HepG2 (cell line): Measurements from ENCODE around the gene MED9. TPM values are rescaled to one million over a fixed set of nuclear protein-coding genes. Genes with fewer than 3 reads are reported as not detected.

Experiments
- CREB3 ChIP-seq: sonication (generic); formaldehyde crosslinking; IDR thresholded peaks from 2 replicates; pipeline ENCODE4 v1.5.0; 2020; ENCODE audit warnings: missing genetic modification reagents
- GATAD1 ChIP-seq: IDR thresholded peaks from 2 replicates; pipeline ENCODE4 v1.6.1; 2016; ENCODE audit warnings: missing genetic modification reagents, missing compliant biosample characterization
- JDP2 ChIP-seq: sonication (generic); formaldehyde crosslinking; IDR thresholded peaks from 2 replicates; pipeline ENCODE4 v1.8.1; 2022; ENCODE audit warnings: missing genetic modification reagents, borderline replicate concordance
- KDM5B ChIP-seq: sonication (generic); formaldehyde crosslinking; IDR thresholded peaks from 2 replicates; pipeline ENCODE4 v1.4.0; 2020; ENCODE audit warnings: missing genetic modification reagents, mild to moderate bottlenecking, borderline replicate concordance
- MIER2 ChIP-seq: IDR thresholded peaks from 2 replicates; pipeline ENCODE4 v1.6.1; 2016; ENCODE audit warnings: missing biosample characterization, missing genetic modification reagents
- MTF1 ChIP-seq: sonication (generic); formaldehyde crosslinking; IDR thresholded peaks from 2 replicates; pipeline ENCODE4 v1.5.0; 2020; ENCODE audit warnings: missing genetic modification reagents
- PAX8 ChIP-seq: sonication (generic); formaldehyde crosslinking; IDR thresholded peaks from 2 replicates; pipeline ENCODE4 v1.8.0; 2022; ENCODE audit warnings: mild to moderate bottlenecking, missing genetic modification reagents, borderline replicate concordance
- POLR2A ChIP-seq, 2 experiments: IDR thresholded peaks; 2 replicates each; pipeline ENCODE4 v1.6.1; 2011; ENCODE audit warnings: low read depth in 2 of 2, low read length in 2 of 2, mild to moderate bottlenecking in 1 of 2, moderate library complexity in 1 of 2; ENCODE audit not compliant: insufficient read depth in 1 of 2
- PRDM10 ChIP-seq: sonication (generic); formaldehyde crosslinking; IDR thresholded peaks from 2 replicates; pipeline ENCODE4 v1.4.0; 2020; ENCODE audit warnings: low read depth, missing genetic modification reagents
- TEAD2 ChIP-seq: sonication (generic); formaldehyde crosslinking; IDR thresholded peaks from 2 replicates; pipeline ENCODE4 v1.9.0; 2021; ENCODE audit warnings: missing genetic modification reagents
- ZBTB26 ChIP-seq: IDR thresholded peaks from 2 replicates; pipeline ENCODE4 v1.6.1; 2016; ENCODE audit warnings: missing compliant biosample characterization, missing genetic modification reagents, borderline replicate concordance
- ZFP36L1 ChIP-seq: sonication (generic); formaldehyde crosslinking; IDR thresholded peaks from 2 replicates; pipeline ENCODE4 v1.8.0; 2022; ENCODE audit warnings: mild to moderate bottlenecking, missing genetic modification reagents, moderate library complexity
- ZNF30 ChIP-seq: sonication (generic); formaldehyde crosslinking; IDR thresholded peaks from 2 replicates; pipeline ENCODE4 v1.5.0; 2020; ENCODE audit warnings: mild to moderate bottlenecking, missing genetic modification reagents
- polyA plus RNA-seq, 8 experiments: library from polyadenylated mRNA; depleted of rRNA in 3 of 8; stranded (reverse) in 7 of 8; unstranded in 1 of 8; fragments of >200 nt; fragmentation: Illumina TruSeq in 4 of 8; extraction: Trizol in 4 of 8; gene quantifications; 2 replicates each; pipeline versions ENCODE4 v1.2.1 to v1.2.3, GENCODE V29; 2011 to 2016; ENCODE audit warnings: low read depth in 4 of 8, missing spikeins in 1 of 8, mixed read lengths in 1 of 8; ENCODE audit not compliant: insufficient read depth in 1 of 8
- total RNA-seq, 5 experiments: library from RNA; depleted of rRNA; stranded (reverse); fragments of >200 nt; fragmentation: Illumina TruSeq; extraction: Trizol; gene quantifications; 2 replicates each; pipeline ENCODE4 v1.2.3, GENCODE V29; 2016; ENCODE audit warnings: low read depth in 1 of 5
- TF ChIP-seq, protein P1 (sequence below): sonication (generic); formaldehyde crosslinking; IDR thresholded peaks from 2 replicates; pipeline ENCODE4 v1.5.0; 2020; ENCODE audit warnings: mild to moderate bottlenecking, missing genetic modification reagents, moderate library complexity
- TF ChIP-seq, protein P2 (sequence below): sonication (generic); formaldehyde crosslinking; IDR thresholded peaks from 2 replicates; pipeline ENCODE4 v1.4.0; 2020; ENCODE audit warnings: missing genetic modification reagents, borderline replicate concordance
- TF ChIP-seq, protein P3 (sequence below): IDR thresholded peaks from 2 replicates; pipeline ENCODE4 v1.6.1; 2016; ENCODE audit warnings: low read depth, borderline replicate concordance
- TF ChIP-seq, protein P4 (sequence below): sonication (generic); formaldehyde crosslinking; IDR thresholded peaks from 2 replicates; pipeline ENCODE4 v1.4.0; 2020; ENCODE audit warnings: mild to moderate bottlenecking, missing genetic modification reagents

Gene MED9
- total and polyA plus RNA-seq, 2 of the 13 experiments (the other 11 are each of a cell fraction or from before 2014, with no cell fraction given): 11.9 to 15.1 TPM

DNA sequence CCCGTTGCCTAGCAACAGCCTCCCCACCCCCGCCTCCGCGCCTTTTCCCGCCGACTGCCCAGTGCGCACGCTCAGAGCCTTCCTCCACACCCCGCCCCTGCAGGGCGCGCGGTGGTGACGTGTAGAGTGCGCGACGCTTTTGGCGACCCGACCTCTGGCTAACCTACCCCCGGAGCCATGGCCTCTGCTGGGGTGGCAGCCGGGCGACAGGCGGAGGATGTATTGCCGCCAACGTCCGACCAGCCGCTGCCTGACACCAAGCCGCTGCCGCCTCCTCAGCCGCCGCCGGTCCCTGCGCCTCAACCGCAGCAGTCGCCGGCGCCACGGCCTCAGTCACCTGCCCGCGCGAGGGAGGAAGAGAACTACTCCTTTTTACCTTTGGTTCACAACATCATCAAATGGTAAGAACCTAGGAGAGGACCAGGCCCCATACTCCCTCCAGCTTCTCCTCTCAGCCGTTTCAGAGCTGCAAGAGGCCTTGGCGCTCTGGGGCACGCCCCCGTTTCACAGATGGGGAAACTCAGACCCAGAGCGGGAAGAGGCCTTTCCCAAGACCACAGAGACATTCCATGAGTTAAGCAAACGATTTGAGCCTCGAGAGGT is at the start of gene MED9 (continued):
- TF ChIP-seq, protein P1, sequence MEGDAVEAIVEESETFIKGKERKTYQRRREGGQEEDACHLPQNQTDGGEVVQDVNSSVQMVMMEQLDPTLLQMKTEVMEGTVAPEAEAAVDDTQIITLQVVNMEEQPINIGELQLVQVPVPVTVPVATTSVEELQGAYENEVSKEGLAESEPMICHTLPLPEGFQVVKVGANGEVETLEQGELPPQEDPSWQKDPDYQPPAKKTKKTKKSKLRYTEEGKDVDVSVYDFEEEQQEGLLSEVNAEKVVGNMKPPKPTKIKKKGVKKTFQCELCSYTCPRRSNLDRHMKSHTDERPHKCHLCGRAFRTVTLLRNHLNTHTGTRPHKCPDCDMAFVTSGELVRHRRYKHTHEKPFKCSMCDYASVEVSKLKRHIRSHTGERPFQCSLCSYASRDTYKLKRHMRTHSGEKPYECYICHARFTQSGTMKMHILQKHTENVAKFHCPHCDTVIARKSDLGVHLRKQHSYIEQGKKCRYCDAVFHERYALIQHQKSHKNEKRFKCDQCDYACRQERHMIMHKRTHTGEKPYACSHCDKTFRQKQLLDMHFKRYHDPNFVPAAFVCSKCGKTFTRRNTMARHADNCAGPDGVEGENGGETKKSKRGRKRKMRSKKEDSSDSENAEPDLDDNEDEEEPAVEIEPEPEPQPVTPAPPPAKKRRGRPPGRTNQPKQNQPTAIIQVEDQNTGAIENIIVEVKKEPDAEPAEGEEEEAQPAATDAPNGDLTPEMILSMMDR (CRISPR knock-in tag): 0 out of 2 replicates have a peak, but pooled peaks have one; percentile 9
- TF ChIP-seq PRDM10 (CRISPR knock-in tag): no peak
- peak; percentile 79; the same call in 1 of the 2 replicates for TF ChIP-seq KDM5B (CRISPR knock-in tag)
- peak; percentile 67 to 85 for TF ChIP-seq POLR2A (IDR thresholded peaks at IDR 0.05; ENCODE audit: insufficient read depth in 1 of 2, low read depth in 2 of 2, low read length in 2 of 2)
- no peak for TF ChIP-seq PAX8 (CRISPR knock-in tag)
- 0 out of 2 replicates have a peak, but pooled peaks have one; percentile 32 for TF ChIP-seq MTF1
- no peak for TF ChIP-seq JDP2 (CRISPR knock-in tag)
- no peak for TF ChIP-seq ZBTB26
- TF ChIP-seq, protein P2, sequence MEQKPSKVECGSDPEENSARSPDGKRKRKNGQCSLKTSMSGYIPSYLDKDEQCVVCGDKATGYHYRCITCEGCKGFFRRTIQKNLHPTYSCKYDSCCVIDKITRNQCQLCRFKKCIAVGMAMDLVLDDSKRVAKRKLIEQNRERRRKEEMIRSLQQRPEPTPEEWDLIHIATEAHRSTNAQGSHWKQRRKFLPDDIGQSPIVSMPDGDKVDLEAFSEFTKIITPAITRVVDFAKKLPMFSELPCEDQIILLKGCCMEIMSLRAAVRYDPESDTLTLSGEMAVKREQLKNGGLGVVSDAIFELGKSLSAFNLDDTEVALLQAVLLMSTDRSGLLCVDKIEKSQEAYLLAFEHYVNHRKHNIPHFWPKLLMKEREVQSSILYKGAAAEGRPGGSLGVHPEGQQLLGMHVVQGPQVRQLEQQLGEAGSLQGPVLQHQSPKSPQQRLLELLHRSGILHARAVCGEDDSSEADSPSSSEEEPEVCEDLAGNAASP (CRISPR knock-in tag): peak; percentile 44; the same call in 1 of the 2 replicates
- TF ChIP-seq ZFP36L1: no peak
- no peak for TF ChIP-seq MIER2
- no peak for TF ChIP-seq CREB3 (CRISPR knock-in tag)
- peak; percentile 96 for TF ChIP-seq GATAD1 (CRISPR knock-in tag)
- TF ChIP-seq ZNF30: no peak
- TF ChIP-seq, protein P3, sequence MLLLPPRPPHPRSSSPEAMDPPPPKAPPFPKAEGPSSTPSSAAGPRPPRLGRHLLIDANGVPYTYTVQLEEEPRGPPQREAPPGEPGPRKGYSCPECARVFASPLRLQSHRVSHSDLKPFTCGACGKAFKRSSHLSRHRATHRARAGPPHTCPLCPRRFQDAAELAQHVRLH: peak; percentile 68
- TF ChIP-seq, protein P4, sequence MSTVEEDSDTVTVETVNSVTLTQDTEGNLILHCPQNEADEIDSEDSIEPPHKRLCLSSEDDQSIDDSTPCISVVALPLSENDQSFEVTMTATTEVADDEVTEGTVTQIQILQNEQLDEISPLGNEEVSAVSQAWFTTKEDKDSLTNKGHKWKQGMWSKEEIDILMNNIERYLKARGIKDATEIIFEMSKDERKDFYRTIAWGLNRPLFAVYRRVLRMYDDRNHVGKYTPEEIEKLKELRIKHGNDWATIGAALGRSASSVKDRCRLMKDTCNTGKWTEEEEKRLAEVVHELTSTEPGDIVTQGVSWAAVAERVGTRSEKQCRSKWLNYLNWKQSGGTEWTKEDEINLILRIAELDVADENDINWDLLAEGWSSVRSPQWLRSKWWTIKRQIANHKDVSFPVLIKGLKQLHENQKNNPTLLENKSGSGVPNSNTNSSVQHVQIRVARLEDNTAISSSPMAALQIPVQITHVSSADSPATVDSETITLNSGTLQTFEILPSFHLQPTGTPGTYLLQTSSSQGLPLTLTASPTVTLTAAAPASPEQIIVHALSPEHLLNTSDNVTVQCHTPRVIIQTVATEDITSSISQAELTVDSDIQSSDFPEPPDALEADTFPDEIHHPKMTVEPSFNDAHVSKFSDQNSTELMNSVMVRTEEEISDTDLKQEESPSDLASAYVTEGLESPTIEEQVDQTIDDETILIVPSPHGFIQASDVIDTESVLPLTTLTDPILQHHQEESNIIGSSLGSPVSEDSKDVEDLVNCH (CRISPR knock-in tag): no peak
- TF ChIP-seq TEAD2 (CRISPR knock-in tag): no peak
